HCT116 (cell line): ENCODE measurements around the gene CPNE4. TPM values are rescaled to one million over a fixed set of nuclear protein-coding genes. Genes with fewer than 3 reads are reported as not detected.

Experiments
- ATAC-seq: fragments of 200-7000 bp; cut with Tn5 transposase; 2 replicates; pipeline ENCODE4 v1.9.1; 2020; ENCODE audit warnings: mild to moderate bottlenecking, moderate library complexity
- BruUV-seq: library from RNA; stranded (reverse); fragments of 400-500 nt; replicated peaks from 2 replicates; lab custom pipeline; 2021; lab: Mats Ljungman, UMichigan
- CTCF ChIA-PET: fragments of 300-600 bp; sonication (Branson Sonifier 250); formaldehyde crosslinking; loops from one replicate; lab custom pipeline; 2021; ENCODE audit warnings: antibody characterized with exemption; lab: Charles Lee
- POLR2A ChIA-PET: fragments of 300-600, 350-600 bp; sonication (Branson Sonifier 250); formaldehyde crosslinking; loops from one replicate; lab custom pipeline; 2021; ENCODE audit warnings: antibody characterized with exemption; lab: Charles Lee
- RAD21 ChIA-PET, 2 experiments: fragments of 300-600 bp; sonication (Branson Sonifier 250); formaldehyde crosslinking; loops; one replicate each; lab custom pipeline; 2023; ENCODE audit warnings: low total read pairs in 2 of 2; ENCODE audit not compliant: uncharacterized antibody in 2 of 2, unreplicated experiment in 2 of 2, low non-redundant PET in 1 of 2; lab: Charles Lee
- DNase-seq: peaks from one replicate; pipeline ENCODE4 v3.0.0-alpha.2; 2010; ENCODE audit warnings: low read depth, low spot score
- H2AFZ ChIP-seq: fragments of 200-600 bp; shearing (Covaris generic), sonication (generic); 2 replicates; pipeline ENCODE4 v1.6.1; 2017; ENCODE audit warnings: low read depth, mixed run types, mixed read lengths, antibody characterized with exemption, low read length; ENCODE audit not compliant: poor library complexity, severe bottlenecking
- H3K27ac ChIP-seq: 2 replicates; pipeline ENCODE4 v1.5.1; 2012; ENCODE audit warnings: low read depth, low read length
- H3K27me3 ChIP-seq: fragments of 200-600 bp; sonication (generic); 2 replicates; pipeline ENCODE4 v1.6.1; 2016; ENCODE audit warnings: mixed run types, low read length, mixed read lengths; ENCODE audit not compliant: insufficient read depth
- H3K36me3 ChIP-seq, 2 experiments: fragments of 200-500 bp in 1 of 2; fragments of 200-600 bp in 1 of 2; sonication (Bioruptor generic) in 1 of 2; sonication (generic) in 1 of 2; 2 replicates each; pipeline versions ENCODE4 v1.5.1 to v1.6.1; 2014 to 2016; ENCODE audit warnings: low read length in 2 of 2, inconsistent platforms in 1 of 2, mixed read lengths in 1 of 2, mixed run types in 1 of 2; ENCODE audit not compliant: insufficient read depth in 2 of 2, control insufficient read depth in 1 of 2
- H3K4me1 ChIP-seq, 2 experiments: fragments of 200-600 bp in 1 of 2; sonication (generic) in 1 of 2; 2 replicates each; pipeline versions ENCODE4 v1.5.1 to v1.6.1; 2012 to 2017; ENCODE audit warnings: low read length in 2 of 2, inconsistent platforms in 1 of 2, mild to moderate bottlenecking in 1 of 2, mixed read lengths in 1 of 2, mixed run types in 1 of 2, moderate library complexity in 1 of 2; ENCODE audit not compliant: insufficient read depth in 2 of 2, control insufficient read depth in 1 of 2
- H3K4me2 ChIP-seq: fragments of 200-600 bp; sonication (generic); 2 replicates; pipeline ENCODE4 v1.6.1; 2017; ENCODE audit warnings: mixed run types, low read length, mixed read lengths
- H3K4me3 ChIP-seq, 2 experiments: fragments of 200-600 bp in 1 of 2; sonication (generic) in 1 of 2; replicated peaks in 1 of 2; 2 replicates each; pipeline ENCODE4 v1.5.1; 2011 to 2016; ENCODE audit warnings: low read length in 2 of 2, control low read depth in 1 of 2, low read depth in 1 of 2, mild to moderate bottlenecking in 1 of 2, mixed read lengths in 1 of 2, mixed run types in 1 of 2
- H3K79me2 ChIP-seq: fragments of 200-600 bp; sonication (generic); 2 replicates; pipeline ENCODE4 v1.6.1; 2017; ENCODE audit warnings: mild to moderate bottlenecking, mixed run types, low read length, moderate library complexity, mixed read lengths; ENCODE audit not compliant: insufficient read depth
- H3K9ac ChIP-seq: fragments of 200-600 bp; sonication (generic); 2 replicates; pipeline ENCODE4 v1.6.1; 2016; ENCODE audit warnings: low read length, mixed read lengths
- H3K9me2 ChIP-seq: fragments of 200-600 bp; sonication (generic), shearing (Covaris generic); 2 replicates; pipeline ENCODE4 v1.6.1; 2017; ENCODE audit warnings: mixed run types, mild to moderate bottlenecking, moderate library complexity; ENCODE audit not compliant: insufficient read depth
- H3K9me3 ChIP-seq, 2 experiments: fragments of 200-500 bp in 1 of 2; fragments of 200-600 bp in 1 of 2; sonication (Bioruptor generic) in 1 of 2; sonication (generic) in 1 of 2; 2 replicates each; pipeline ENCODE4 v1.6.1; 2014 to 2017; ENCODE audit warnings: low read length in 2 of 2, mixed read lengths in 2 of 2, inconsistent platforms in 1 of 2, low read depth in 1 of 2, mild to moderate bottlenecking in 1 of 2, mixed run types in 1 of 2, moderate library complexity in 1 of 2; ENCODE audit not compliant: control insufficient read depth in 1 of 2, insufficient read depth in 1 of 2
- H4K20me1 ChIP-seq: fragments of 200-600 bp; sonication (generic), shearing (Covaris generic); 2 replicates; pipeline ENCODE4 v1.6.1; 2017; ENCODE audit warnings: mixed run types, mild to moderate bottlenecking, moderate library complexity; ENCODE audit not compliant: insufficient read depth
- CEBPB ChIP-seq: IDR thresholded peaks from 2 replicates; pipeline ENCODE4 v1.6.1; 2012; ENCODE audit warnings: low read depth
- ELF1 ChIP-seq: IDR thresholded peaks from 2 replicates; pipeline ENCODE4 v1.6.1; 2012; ENCODE audit warnings: low read depth, borderline replicate concordance
- POLR2A ChIP-seq: IDR thresholded peaks from 2 replicates; pipeline ENCODE4 v1.7.0; 2011; ENCODE audit warnings: borderline replicate concordance; ENCODE audit not compliant: insufficient read depth, insufficient read length; ENCODE audit errors: extremely low read depth
- REST ChIP-seq: IDR thresholded peaks from 2 replicates; pipeline ENCODE4 v1.6.1; 2012; ENCODE audit warnings: low read depth
- ZFX ChIP-seq: fragments of 450-650 bp; IDR thresholded peaks from 2 replicates; pipeline ENCODE4 v1.6.1; 2017
- ZNF274 ChIP-seq: fragments of 200-500 bp; sonication (Bioruptor generic); IDR thresholded peaks from 2 replicates; pipeline ENCODE4 v1.6.1; 2014; ENCODE audit warnings: mild to moderate bottlenecking, low read depth, low read length, inconsistent platforms
- intact Hi-C: fragments of 100-400 bp; cut with micrococcal nuclease; formaldehyde crosslinking; loops from 2 replicates; pipeline ENCODE4 v1.10.0; 2022
- total RNA-seq: library from RNA; stranded (reverse); gene quantifications from one replicate; pipeline ENCODE4 v1.2.1, GENCODE V29; 2021; ENCODE audit not compliant: unreplicated experiment
- TF ChIP-seq, protein P1 (sequence below): IDR thresholded peaks from 2 replicates; pipeline ENCODE4 v1.6.1; 2012
- TF ChIP-seq, protein P2 (sequence below): IDR thresholded peaks from 2 replicates; pipeline ENCODE4 v1.6.1; 2012
- TF ChIP-seq, protein P3 (sequence below), 3 experiments: fragments of 200-600 bp in 1 of 3; sonication (generic) in 1 of 3; IDR thresholded peaks in 2 of 3; conservative IDR thresholded peaks in 1 of 3; 2 replicates each; pipeline ENCODE4 v1.5.1; 2012 to 2017; ENCODE audit warnings: low read depth in 2 of 3, low read length in 2 of 3, antibody characterized with exemption in 1 of 3, borderline replicate concordance in 1 of 3, control low read depth in 1 of 3, mild to moderate bottlenecking in 1 of 3, mixed read lengths in 1 of 3, mixed run types in 1 of 3, moderate library complexity in 1 of 3; ENCODE audit not compliant: insufficient read depth in 1 of 3

Gene CPNE4
- total RNA-seq, 1 experiment from 2014 or later, result not detected

DNA sequence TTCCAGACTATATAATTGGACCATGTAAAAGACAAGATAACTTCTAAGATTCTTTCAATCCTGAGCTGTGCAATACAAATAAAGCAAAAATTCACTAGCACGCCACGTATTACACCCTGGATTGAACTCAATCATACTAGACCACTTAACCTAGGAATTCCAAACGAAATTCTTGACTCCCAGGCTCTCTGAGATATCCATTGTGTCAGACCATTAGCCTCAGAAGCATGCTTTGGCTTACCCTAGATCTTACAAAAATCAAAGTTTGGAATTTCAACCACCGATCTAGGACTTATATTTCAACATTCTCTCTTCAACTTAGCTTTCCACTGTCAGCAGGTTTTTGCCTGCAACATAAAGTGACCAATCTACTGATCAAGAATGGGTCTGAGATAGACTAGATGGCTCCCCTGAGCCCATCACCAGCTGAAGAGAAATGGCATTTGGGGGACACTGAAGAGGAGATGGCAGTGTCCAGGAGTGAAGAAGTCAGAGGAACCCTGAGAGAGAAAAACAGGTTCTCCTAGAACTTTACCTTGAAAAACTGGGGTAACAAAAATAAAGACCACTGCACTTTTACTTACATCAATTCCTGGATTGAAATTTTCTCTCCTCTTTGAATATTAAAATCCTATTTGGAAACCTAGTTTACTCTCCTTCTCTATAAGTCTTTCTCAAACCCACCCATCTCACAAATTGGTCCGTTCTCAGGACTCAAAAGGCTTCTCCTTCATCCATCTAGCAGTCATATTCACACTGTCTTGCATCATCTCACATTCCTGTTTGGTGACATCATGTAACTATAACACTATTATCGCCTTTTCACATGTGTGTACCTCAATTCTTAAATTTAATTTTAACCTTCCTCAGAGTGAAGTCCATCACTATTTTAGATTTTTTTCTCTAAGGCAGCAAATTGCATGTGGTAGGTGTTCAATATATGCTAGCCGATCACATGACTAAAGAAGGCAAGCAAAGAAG, 18.5 kb downstream of the CPNE4 start:
- no peaks in the 10 kb centered on the region for H3K9me3 ChIP-seq
- H3K4me1 ChIP-seq, result no peaks in the 10 kb centered on the region
- no peak overlapping the region for H3K4me3 ChIP-seq
- H3K9ac ChIP-seq, result no peak overlapping the region
- H3K9me2 ChIP-seq, result no peaks in the 10 kb centered on the region
- ChIA-PET CTCF (interaction anchor here (1.2 kb wide), 1 partner anchor 19 kb away, joined by 3 read pairs; the partner anchor contains the start of gene CPNE4), POLR2A (no interaction called here), RAD21 (no interaction called here)
- BruUV-seq, result no TSS peak
- ATAC-seq (no peak), DNase-seq (no peak)
- H3K4me2 ChIP-seq, result no peak overlapping the region
- no peaks in the 10 kb centered on the region for H4K20me1 ChIP-seq
- no peaks in the 10 kb centered on the region for H3K79me2 ChIP-seq
- TF ChIP-seq, protein P1, sequence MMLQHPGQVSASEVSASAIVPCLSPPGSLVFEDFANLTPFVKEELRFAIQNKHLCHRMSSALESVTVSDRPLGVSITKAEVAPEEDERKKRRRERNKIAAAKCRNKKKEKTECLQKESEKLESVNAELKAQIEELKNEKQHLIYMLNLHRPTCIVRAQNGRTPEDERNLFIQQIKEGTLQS, result 0 out of 2 replicates have a peak, but pooled peaks have one; percentile 56
- 0 out of 2 replicates have a peak, but pooled peaks have one; percentile 24 for TF ChIP-seq CEBPB
- no peak for TF ChIP-seq ELF1
- intact Hi-C loops, result no loop called here
- no peaks in the 10 kb centered on the region for H3K36me3 ChIP-seq
- H2AFZ ChIP-seq, result no peak overlapping the region
- H3K27me3 ChIP-seq, result peaks cover 65% of the 10 kb centered on the region
- H3K27ac ChIP-seq, result no peak overlapping the region

- POLR2A ChIA-PET, result no interaction called here
- H4K20me1 ChIP-seq, result no peaks in the 10 kb centered on the region
- no peak overlapping the region for H3K4me3 ChIP-seq
- H3K27ac ChIP-seq, result no peak overlapping the region
- no peak for ATAC-seq
- TF ChIP-seq POLR2A (no peak), ZFX (no peak), REST (no peak), ZNF274 (no peak), CEBPB (no peak)
- TF ChIP-seq, protein P2, sequence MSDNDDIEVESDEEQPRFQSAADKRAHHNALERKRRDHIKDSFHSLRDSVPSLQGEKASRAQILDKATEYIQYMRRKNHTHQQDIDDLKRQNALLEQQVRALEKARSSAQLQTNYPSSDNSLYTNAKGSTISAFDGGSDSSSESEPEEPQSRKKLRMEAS, result no peak
- TF ChIP-seq, protein P3, sequence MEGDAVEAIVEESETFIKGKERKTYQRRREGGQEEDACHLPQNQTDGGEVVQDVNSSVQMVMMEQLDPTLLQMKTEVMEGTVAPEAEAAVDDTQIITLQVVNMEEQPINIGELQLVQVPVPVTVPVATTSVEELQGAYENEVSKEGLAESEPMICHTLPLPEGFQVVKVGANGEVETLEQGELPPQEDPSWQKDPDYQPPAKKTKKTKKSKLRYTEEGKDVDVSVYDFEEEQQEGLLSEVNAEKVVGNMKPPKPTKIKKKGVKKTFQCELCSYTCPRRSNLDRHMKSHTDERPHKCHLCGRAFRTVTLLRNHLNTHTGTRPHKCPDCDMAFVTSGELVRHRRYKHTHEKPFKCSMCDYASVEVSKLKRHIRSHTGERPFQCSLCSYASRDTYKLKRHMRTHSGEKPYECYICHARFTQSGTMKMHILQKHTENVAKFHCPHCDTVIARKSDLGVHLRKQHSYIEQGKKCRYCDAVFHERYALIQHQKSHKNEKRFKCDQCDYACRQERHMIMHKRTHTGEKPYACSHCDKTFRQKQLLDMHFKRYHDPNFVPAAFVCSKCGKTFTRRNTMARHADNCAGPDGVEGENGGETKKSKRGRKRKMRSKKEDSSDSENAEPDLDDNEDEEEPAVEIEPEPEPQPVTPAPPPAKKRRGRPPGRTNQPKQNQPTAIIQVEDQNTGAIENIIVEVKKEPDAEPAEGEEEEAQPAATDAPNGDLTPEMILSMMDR (IDR thresholded peaks at IDR 0.05 in 2 of 3, conservative IDR thresholded peaks at IDR 0.05 in 1 of 3; ENCODE audit: borderline replicate concordance in 1 of 3, insufficient read depth in 1 of 3, low read depth in 2 of 3, low read length in 2 of 3), result no peak
- TF ChIP-seq, protein P1, result no peak
- BruUV-seq, result no TSS peak
- intact Hi-C loops, result no loop called here
- H3K9ac ChIP-seq, result no peak overlapping the region
- H3K79me2 ChIP-seq, result no peaks in the 10 kb centered on the region
- H3K9me3 ChIP-seq, result no peaks in the 10 kb centered on the region
- H2AFZ ChIP-seq, result no peak overlapping the region
- H3K9me2 ChIP-seq, result no peaks in the 10 kb centered on the region
- no peak for DNase-seq
- peaks cover 50% of the 10 kb centered on the region for H3K27me3 ChIP-seq
- no peaks in the 10 kb centered on the region for H3K4me1 ChIP-seq
- no peak overlapping the region for H3K4me2 ChIP-seq
- CTCF ChIA-PET, result interaction anchor here (1.3 to 1.5 kb wide), 2 partner anchors 15 to 196 kb away, joined by 3 to 5 read pairs; no protein-coding TSS in a partner anchor
- no peaks in the 10 kb centered on the region for H3K36me3 ChIP-seq
- RAD21 ChIA-PET, result no interaction called here
These were observed 20.7 kb downstream of the CPNE4 start for GRCh38 chr3:132014105-132014504.
